Activated CD8-positive, alpha-beta T cell treated with anti-CD3 and anti-CD28 coated beads, Interleukin-2, amount 10 ng/mL, durations not matched to agents 7 days and 5 days (primary cell): ENCODE data around the gene AGBL4. TPM values are rescaled to one million over a fixed set of nuclear protein-coding genes. Genes with fewer than 3 reads are reported as not detected.

ENCODE experiments used
- ATAC-seq: fragments of 150-1000 bp; cut with Tn5 transposase; one replicate; pipeline ENCODE4 v1.10.0; 2021; ENCODE audit warnings: moderate library complexity
- CTCF ChIA-PET: fragments of 350-600 bp; sonication (Branson Sonifier 250); formaldehyde crosslinking; loops from one replicate; lab custom pipeline; 2021; ENCODE audit warnings: antibody characterized with exemption; lab: Charles Lee
- POLR2A ChIA-PET: fragments of 350-600 bp; sonication (Branson Sonifier 250); formaldehyde crosslinking; loops from one replicate; lab custom pipeline; 2021; ENCODE audit warnings: antibody characterized with exemption; lab: Charles Lee
- DNase-seq: peaks from one replicate; pipeline ENCODE4 v3.0.0-alpha.2; 2020
- H3K27ac Mint-ChIP-seq: one replicate; pipeline ENCODE4 v1.8.0; 2021; ENCODE audit warnings: mild to moderate bottlenecking, mixed read lengths
- H3K27me3 Mint-ChIP-seq: one replicate; pipeline ENCODE4 v1.8.0; 2021; ENCODE audit warnings: low read depth, mixed read lengths
- H3K36me3 Mint-ChIP-seq: one replicate; pipeline ENCODE4 v1.8.0; 2021; ENCODE audit warnings: low read depth, mixed read lengths
- H3K4me1 Mint-ChIP-seq: one replicate; pipeline ENCODE4 v1.8.0; 2021; ENCODE audit warnings: low read depth, mixed read lengths
- H3K4me3 Mint-ChIP-seq: one replicate; pipeline ENCODE4 v1.8.0; 2021; ENCODE audit warnings: mild to moderate bottlenecking, mixed read lengths
- H3K9me3 Mint-ChIP-seq: one replicate; pipeline ENCODE4 v1.8.0; 2022; ENCODE audit warnings: mixed read lengths; ENCODE audit not compliant: insufficient read depth
- total RNA-seq, 2 experiments: library from RNA; stranded (reverse); gene quantifications; one replicate each; pipeline ENCODE4 v1.2.3, GENCODE V29; 2021

The AGBL4 gene
- total RNA-seq, 2 experiments from 2014 or later: not detected

DNA sequence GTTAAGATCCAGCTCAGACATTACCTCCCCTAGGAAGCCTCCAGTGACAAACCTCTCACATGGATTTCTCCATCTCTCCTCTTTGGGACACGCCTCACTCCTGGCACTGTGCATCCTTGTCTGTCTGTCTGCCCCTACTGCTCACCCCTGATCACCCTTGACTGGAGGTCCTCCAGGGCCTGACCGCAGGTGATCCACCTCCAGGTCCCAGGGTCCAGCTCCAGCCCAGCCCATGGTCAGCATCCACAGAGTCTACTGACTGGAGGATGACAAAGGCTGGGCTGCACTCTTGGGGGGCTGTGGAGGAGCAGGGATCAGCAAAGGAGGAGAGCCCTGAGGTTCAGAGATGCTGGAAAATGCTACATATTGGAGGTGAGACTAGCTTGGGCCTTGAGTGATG is 1312.8 kb downstream of the AGBL4 start:
- POLR2A ChIA-PET: no interaction called here
- Mint-ChIP-seq H3K27me3 (peaks cover 2% of the 10 kb centered on the region), H3K4me1 (no peaks in the 10 kb centered on the region), H3K9me3 (no peaks in the 10 kb centered on the region), H3K36me3 (no peaks in the 10 kb centered on the region), H3K4me3 (no peak overlapping the region), H3K27ac (no peak overlapping the region)
- DNase-seq: no peak
- CTCF ChIA-PET: no interaction called here
- ATAC-seq: no peak

- Mint-ChIP-seq H3K27ac (no peak overlapping the region), H3K36me3 (no peaks in the 10 kb centered on the region), H3K4me1 (no peaks in the 10 kb centered on the region), H3K27me3 (peaks cover 2% of the 10 kb centered on the region), H3K4me3 (no peak overlapping the region), H3K9me3 (no peaks in the 10 kb centered on the region)
- CTCF ChIA-PET: no interaction called here
- POLR2A ChIA-PET: no interaction called here
- DNase-seq (no peak), ATAC-seq (no peak)
Observed at GRCh38 chr1:48710318-48710717, 1313.4 kb downstream of the AGBL4 start.

DNA sequence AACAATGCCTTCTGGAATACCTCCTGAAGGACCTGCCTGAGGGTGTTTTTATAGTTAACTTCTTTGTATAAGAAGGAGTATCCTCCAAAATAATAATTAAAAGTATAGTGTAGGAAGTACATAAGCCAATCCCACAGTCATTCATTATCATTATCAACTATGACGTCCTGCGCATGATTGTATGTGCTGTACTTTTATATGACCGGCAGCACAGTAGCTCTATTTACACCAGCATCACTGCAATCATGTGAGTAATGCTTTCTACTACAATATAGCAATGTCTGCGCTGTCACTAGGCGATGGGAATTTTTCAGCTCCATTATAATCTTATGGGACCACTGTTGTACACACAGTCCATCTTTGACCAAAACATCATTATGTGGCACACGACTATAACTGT is 1319.0 kb downstream of the AGBL4 start:
- POLR2A ChIA-PET: no interaction called here
- Mint-ChIP-seq H3K4me3 (no peak overlapping the region), H3K27ac (no peak overlapping the region), H3K4me1 (no peaks in the 10 kb centered on the region), H3K9me3 (no peaks in the 10 kb centered on the region), H3K27me3 (peaks cover 6% of the 10 kb centered on the region), H3K36me3 (no peaks in the 10 kb centered on the region)
- CTCF ChIA-PET: interaction anchor here (1.0 to 1.2 kb wide), 2 partner anchors 27 to 33 kb away, joined by 3 to 4 read pairs; no protein-coding TSS in a partner anchor
- no peak for DNase-seq
- no peak for ATAC-seq

DNA sequence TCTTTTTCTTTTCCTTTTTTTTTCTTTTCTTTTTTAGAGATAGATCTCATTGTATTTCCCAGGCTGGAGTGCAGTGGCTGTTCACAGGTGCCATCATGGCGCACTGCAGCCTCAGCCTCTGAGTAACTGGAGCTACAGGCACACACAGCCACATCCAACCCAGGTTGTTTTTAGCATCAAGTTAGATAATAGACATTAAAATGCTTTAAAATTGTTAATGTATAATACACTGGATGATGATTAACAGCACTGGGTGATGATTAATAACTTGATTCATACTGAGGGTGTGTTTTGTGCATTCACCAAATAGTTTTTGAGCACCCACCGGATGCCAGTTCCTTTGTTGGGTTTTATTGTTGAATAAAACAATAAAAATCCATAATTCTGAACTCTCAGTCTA is 1322.3 kb downstream of the AGBL4 start:
- ATAC-seq: no peak
- Mint-ChIP-seq H3K36me3 (no peaks in the 10 kb centered on the region), H3K4me3 (no peak overlapping the region), H3K9me3 (no peaks in the 10 kb centered on the region), H3K4me1 (no peaks in the 10 kb centered on the region), H3K27me3 (peaks cover 6% of the 10 kb centered on the region), H3K27ac (no peak overlapping the region)
- CTCF ChIA-PET: no interaction called here
- POLR2A ChIA-PET: no interaction called here
- no peak for DNase-seq

DNA sequence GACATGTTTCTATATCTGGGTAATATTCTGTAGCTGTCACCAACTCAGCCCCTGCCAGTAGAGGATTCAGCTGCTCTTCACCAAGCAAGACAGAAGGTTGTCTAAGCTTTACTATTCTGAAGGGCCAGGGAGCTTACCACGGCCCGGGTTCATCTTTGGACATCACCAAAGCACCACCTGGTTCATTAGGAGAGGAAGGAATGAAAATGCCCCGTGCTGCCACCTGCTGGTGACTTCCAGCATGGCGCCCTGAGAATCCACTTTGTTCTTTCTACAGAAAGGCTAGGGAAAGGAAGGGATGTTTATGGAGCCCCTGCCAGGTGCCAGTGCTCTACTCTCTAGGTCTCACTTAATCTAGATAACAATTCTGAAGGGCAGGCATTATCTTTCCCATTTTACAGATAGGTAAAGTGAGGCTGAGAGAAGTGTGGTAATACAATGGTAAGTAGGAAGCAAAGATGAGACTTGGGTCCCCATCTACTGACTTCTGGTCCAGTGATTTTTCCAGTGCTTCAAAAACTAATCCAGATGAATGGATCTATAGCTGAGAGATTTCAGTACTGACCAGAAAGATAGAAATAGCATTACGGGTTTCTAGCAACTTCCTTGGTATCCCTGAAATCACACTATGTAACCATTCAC is 1326.6 kb downstream of the AGBL4 start:
- no peaks in the 10 kb centered on the region for H3K9me3 Mint-ChIP-seq
- H3K4me3 Mint-ChIP-seq: no peak overlapping the region
- peaks cover 4% of the 10 kb centered on the region for H3K27me3 Mint-ChIP-seq
- H3K4me1 Mint-ChIP-seq: no peaks in the 10 kb centered on the region
- peak; percentile 70 for DNase-seq
- no peaks in the 10 kb centered on the region for H3K36me3 Mint-ChIP-seq
- POLR2A ChIA-PET: no interaction called here
- no peak overlapping the region for H3K27ac Mint-ChIP-seq
- CTCF ChIA-PET: interaction anchor here (0.6 to 3.4 kb wide), 11 partner anchors 13 to 199 kb away, joined by 3 to 24 read pairs (median 4); no protein-coding TSS in a partner anchor
- ATAC-seq: no peak

GRCh38 chr1:48695161-48695560 is 1328.6 kb downstream of the AGBL4 start:
- Mint-ChIP-seq H3K27ac (no peak overlapping the region), H3K36me3 (no peaks in the 10 kb centered on the region), H3K9me3 (no peaks in the 10 kb centered on the region), H3K4me1 (no peaks in the 10 kb centered on the region), H3K4me3 (no peak overlapping the region), H3K27me3 (peaks cover 4% of the 10 kb centered on the region)
- DNase-seq: no peak
- ATAC-seq: no peak
- POLR2A ChIA-PET: no interaction called here
- CTCF ChIA-PET: interaction anchor here (1.6 kb wide), 1 partner anchor 17 kb away, joined by 6 read pairs; no protein-coding TSS in a partner anchor

DNA sequence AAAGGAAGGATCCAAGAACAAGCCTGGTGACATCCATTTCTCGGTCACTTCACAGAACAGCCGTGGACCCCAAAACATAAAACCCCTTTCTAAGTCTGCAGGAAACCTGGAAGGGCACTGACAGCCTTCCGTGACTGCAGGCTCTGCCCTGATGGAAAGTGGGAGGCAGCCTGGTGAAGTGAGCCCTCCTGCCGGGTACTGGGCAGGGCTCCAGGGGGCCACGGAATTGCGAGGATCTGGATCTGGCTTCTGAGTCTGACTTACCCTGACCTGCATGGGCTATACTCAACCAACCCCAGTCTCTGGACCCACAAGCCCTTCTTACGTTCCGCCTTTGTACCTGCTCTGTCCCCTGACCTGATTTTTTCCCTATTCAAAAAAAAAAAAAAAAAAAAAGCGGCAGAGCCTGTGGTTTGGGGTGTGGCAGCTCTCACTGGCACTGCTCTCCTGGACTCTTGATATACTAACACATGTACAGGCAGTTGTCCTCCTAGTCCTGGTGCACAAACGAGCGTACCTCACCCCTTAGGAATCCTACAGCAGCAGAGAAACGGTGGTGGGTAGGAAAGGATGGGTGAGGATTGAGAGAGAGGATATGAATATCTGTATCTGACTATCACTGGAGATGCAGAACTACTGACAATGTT is 1330.0 kb downstream of the AGBL4 start:
- ChIA-PET POLR2A (no interaction called here), CTCF (interaction anchor here (1.6 kb wide), 1 partner anchor 16 kb away, joined by 6 read pairs; no protein-coding TSS in a partner anchor)
- H3K27ac Mint-ChIP-seq: no peak overlapping the region
- H3K27me3 Mint-ChIP-seq: no peaks in the 10 kb centered on the region
- H3K9me3 Mint-ChIP-seq: no peaks in the 10 kb centered on the region
- DNase-seq: no peak
- no peak overlapping the region for H3K4me3 Mint-ChIP-seq
- ATAC-seq: no peak
- no peaks in the 10 kb centered on the region for H3K4me1 Mint-ChIP-seq
- no peaks in the 10 kb centered on the region for H3K36me3 Mint-ChIP-seq

DNA sequence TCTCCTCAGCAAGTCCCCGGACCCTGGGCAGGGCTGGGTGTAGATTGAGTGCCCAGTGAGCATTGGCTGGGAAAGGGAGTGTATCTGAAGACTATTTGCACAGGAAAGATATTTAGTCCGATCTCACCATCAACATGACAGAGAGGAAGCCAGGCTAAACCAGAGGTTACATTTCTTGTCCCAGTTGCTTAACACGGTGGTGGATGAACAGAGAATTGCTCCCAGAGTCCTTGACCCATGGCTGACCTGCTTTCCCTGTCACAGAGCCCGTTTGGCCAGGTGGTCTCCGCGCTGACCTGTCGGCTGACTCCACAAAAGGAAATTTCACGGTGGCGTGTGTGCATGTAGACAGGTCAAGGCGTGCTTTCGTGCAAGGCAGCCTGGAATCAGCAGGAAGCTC is 1330.6 kb downstream of the AGBL4 start:
- POLR2A ChIA-PET: no interaction called here
- CTCF ChIA-PET: no interaction called here
- ATAC-seq: no peak

GRCh38 chr1:48692235-48692634 is 1331.5 kb downstream of the AGBL4 start:
- no peaks in the 10 kb centered on the region for H3K9me3 Mint-ChIP-seq
- no peaks in the 10 kb centered on the region for H3K36me3 Mint-ChIP-seq
- POLR2A ChIA-PET: no interaction called here
- H3K27ac Mint-ChIP-seq: no peak overlapping the region
- no peak overlapping the region for H3K4me3 Mint-ChIP-seq
- CTCF ChIA-PET: no interaction called here
- DNase-seq: no peak
- H3K27me3 Mint-ChIP-seq: no peaks in the 10 kb centered on the region
- ATAC-seq: no peak
- H3K4me1 Mint-ChIP-seq: no peaks in the 10 kb centered on the region

More for the DNA sequence above, 1330.6 kb downstream of the AGBL4 start:
- H3K4me3 Mint-ChIP-seq: no peak overlapping the region
- no peaks in the 10 kb centered on the region for H3K36me3 Mint-ChIP-seq
- H3K4me1 Mint-ChIP-seq: no peaks in the 10 kb centered on the region
- no peaks in the 10 kb centered on the region for H3K9me3 Mint-ChIP-seq
- no peak overlapping the region for H3K27ac Mint-ChIP-seq
- no peak for DNase-seq
- no peaks in the 10 kb centered on the region for H3K27me3 Mint-ChIP-seq

- POLR2A ChIA-PET: no interaction called here
- CTCF ChIA-PET: no interaction called here
- Mint-ChIP-seq H3K4me1 (no peaks in the 10 kb centered on the region), H3K4me3 (no peak overlapping the region), H3K9me3 (no peaks in the 10 kb centered on the region), H3K36me3 (no peaks in the 10 kb centered on the region), H3K27ac (no peak overlapping the region), H3K27me3 (no peaks in the 10 kb centered on the region)
- ATAC-seq: no peak
- DNase-seq: no peak
Observed at GRCh38 chr1:48691429-48692001, 1332.2 kb downstream of the AGBL4 start.

DNA sequence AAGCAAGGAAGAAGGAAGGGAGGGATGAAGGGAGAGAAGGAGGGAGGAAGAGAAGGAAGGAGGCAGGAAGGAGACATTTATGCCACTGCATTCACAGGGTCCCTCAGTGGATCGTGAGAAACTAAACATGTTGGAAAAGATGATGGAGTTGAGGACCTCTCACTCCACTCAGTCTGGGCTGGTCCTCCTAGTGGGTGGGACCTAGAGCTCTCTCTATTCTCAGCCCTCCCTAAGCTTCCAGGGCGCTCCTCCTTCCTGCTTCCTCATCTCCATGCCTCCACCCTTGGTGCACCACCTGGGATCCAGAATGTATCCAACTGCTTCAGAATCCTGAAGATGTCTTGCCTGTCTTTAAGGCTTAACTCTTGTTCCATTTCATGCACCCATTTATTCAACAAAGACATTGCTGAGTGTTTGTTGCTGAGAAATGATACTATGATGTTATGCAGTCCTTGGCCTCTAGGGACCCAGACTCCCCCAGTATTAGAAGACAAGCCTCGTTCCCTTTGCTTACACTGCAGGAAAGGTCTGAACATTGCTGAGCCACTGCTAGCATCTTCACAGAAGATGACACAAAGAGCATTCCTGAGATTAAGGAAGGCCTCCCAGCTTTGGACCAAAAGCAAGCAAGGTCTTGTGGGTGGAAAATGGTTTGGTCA is 1335.5 kb downstream of the AGBL4 start:
- ChIA-PET POLR2A (no interaction called here), CTCF (interaction anchor here (1.5 to 1.7 kb wide), 3 partner anchors 8 to 129 kb away, joined by 3 to 9 read pairs (median 4); no protein-coding TSS in a partner anchor)
- ATAC-seq: no peak
- no peaks in the 10 kb centered on the region for H3K27me3 Mint-ChIP-seq
- no peak overlapping the region for H3K4me3 Mint-ChIP-seq
- H3K27ac Mint-ChIP-seq: no peak overlapping the region
- H3K9me3 Mint-ChIP-seq: no peaks in the 10 kb centered on the region
- no peaks in the 10 kb centered on the region for H3K36me3 Mint-ChIP-seq
- DNase-seq: no peak
- H3K4me1 Mint-ChIP-seq: no peaks in the 10 kb centered on the region
